GM23248 (cell line): ENCODE measurements around the gene CREG1. TPM values are rescaled to one million over a fixed set of nuclear protein-coding genes. Genes with fewer than 3 reads are reported as not detected.

ENCODE experiments used
- DNase-seq: peaks from one replicate; pipeline ENCODE4 v3.0.0-alpha.2; 2015
- H2AFZ ChIP-seq: fragments of 200-600 bp; sonication (generic); 2 replicates; pipeline ENCODE4 v1.6.1; 2016; ENCODE audit warnings: antibody characterized with exemption
- H3F3A ChIP-seq: fragments of 200-600 bp; sonication (generic); 2 replicates; pipeline ENCODE4 v1.6.1; 2016; ENCODE audit warnings: mild to moderate bottlenecking, antibody characterized with exemption, mixed run types; ENCODE audit not compliant: insufficient read depth
- H3K27ac ChIP-seq: fragments of 200-600 bp; sonication (generic); 2 replicates; pipeline ENCODE4 v1.5.1; 2016; ENCODE audit warnings: mild to moderate bottlenecking
- H3K27me3 ChIP-seq: fragments of 200-600 bp; sonication (generic); replicated peaks from 2 replicates; pipeline ENCODE4 v1.6.1; 2016; ENCODE audit warnings: mild to moderate bottlenecking; ENCODE audit not compliant: insufficient read depth
- H3K36me3 ChIP-seq: fragments of 200-600 bp; sonication (generic); 2 replicates; pipeline ENCODE4 v1.6.1; 2016; ENCODE audit warnings: low read depth, mild to moderate bottlenecking
- H3K4me1 ChIP-seq: fragments of 200-600 bp; sonication (generic); 2 replicates; pipeline ENCODE4 v1.6.1; 2016; ENCODE audit warnings: mild to moderate bottlenecking; ENCODE audit not compliant: insufficient read depth
- H3K4me2 ChIP-seq: fragments of 200-600 bp; sonication (generic); one replicate; pipeline ENCODE4 v1.6.1; 2016; ENCODE audit warnings: mild to moderate bottlenecking; ENCODE audit not compliant: unreplicated experiment
- H3K4me3 ChIP-seq: fragments of 200-600 bp; sonication (generic); 2 replicates; pipeline ENCODE4 v1.5.1; 2016; ENCODE audit warnings: mild to moderate bottlenecking
- H3K79me2 ChIP-seq: fragments of 200-600 bp; sonication (generic); 2 replicates; pipeline ENCODE4 v1.6.1; 2016; ENCODE audit warnings: mild to moderate bottlenecking; ENCODE audit not compliant: insufficient read depth
- H3K9ac ChIP-seq: fragments of 200-600 bp; sonication (generic); 2 replicates; pipeline ENCODE4 v1.6.1; 2016; ENCODE audit warnings: mild to moderate bottlenecking
- H3K9me2 ChIP-seq: fragments of 200-600 bp; sonication (generic); 2 replicates; pipeline ENCODE4 v1.6.1; 2016; ENCODE audit warnings: mixed run types, mild to moderate bottlenecking, moderate library complexity; ENCODE audit not compliant: insufficient read depth
- H3K9me3 ChIP-seq: fragments of 200-600 bp; sonication (generic); one replicate; pipeline ENCODE4 v1.6.1; 2017; ENCODE audit warnings: low read depth
- H4K20me1 ChIP-seq: fragments of 200-600 bp; sonication (generic); 2 replicates; pipeline ENCODE4 v1.6.0; 2016; ENCODE audit not compliant: insufficient read depth
- EZH2 ChIP-seq: fragments of 200-600 bp; sonication (generic); IDR thresholded peaks from 2 replicates; pipeline ENCODE4 v1.6.1; 2018; ENCODE audit warnings: antibody characterized with exemption, mild to moderate bottlenecking; ENCODE audit not compliant: insufficient read depth, poor library complexity, severe bottlenecking
- EZH2phosphoT487 ChIP-seq: fragments of 200-600 bp; sonication (generic); IDR thresholded peaks from 2 replicates; pipeline ENCODE4 v1.6.1; 2018; ENCODE audit warnings: antibody characterized with exemption, moderate library complexity, mild to moderate bottlenecking, low read depth; ENCODE audit not compliant: insufficient read depth
- WGBS, 2 experiments: methylation state at CpG; one replicate each; pipeline ENCODE4 v1.1.6; 2015 to 2017; ENCODE audit warnings: low lambda C conversion rate in 2 of 2, low coverage in 1 of 2; ENCODE audit errors: missing lambda C conversion rate in 2 of 2; 5-methylcytosine and 5-hydroxymethylcytosine counted together
- in situ Hi-C: fragments of 300-500 bp; cut with MboI; formaldehyde crosslinking; loops from 2 replicates; pipeline ENCODE4 v1.15.0; 2020
- polyA plus RNA-seq: library from polyadenylated mRNA; unstranded; fragments of >200 nt; fragmentation: Nextera tagmentation; extraction: Ambion mirVana; gene quantifications from 2 replicates; pipeline ENCODE4 v1.2.1, GENCODE V29; 2016
- total RNA-seq: library from RNA; depleted of rRNA; stranded (reverse); fragments of >200 nt; shearing (Covaris generic); gene quantifications from 2 replicates; pipeline ENCODE4 v1.2.3, GENCODE V29; 2014

The CREG1 gene
- total and polyA plus RNA-seq, 2 experiments from 2014 or later, result 72.0 to 86.6 TPM

- Histone ChIP-seq H3K79me2 (no peaks in the 10 kb centered on the region), H3K9me2 (no peaks in the 10 kb centered on the region), H3K27me3 (peaks cover 50% of the 10 kb centered on the region), H3K4me3 (no peak overlapping the region), H3K4me1 (no peaks in the 10 kb centered on the region), H3F3A (no peaks in the 10 kb centered on the region), H3K9me3 (no peaks in the 10 kb centered on the region), H3K36me3 (no peaks in the 10 kb centered on the region), H3K4me2 (no peak overlapping the region), H4K20me1 (no peaks in the 10 kb centered on the region), H3K27ac (no peak overlapping the region), H2AFZ (no peak overlapping the region), H3K9ac (no peak overlapping the region)
- DNase-seq, result no peak
- in situ Hi-C loops, result no loop called here
- TF ChIP-seq EZH2 (no peak), EZH2phosphoT487 (no peak)
- WGBS, 2 experiments, result 17 to 22% methylated on average over 14 of the region's 14 CpGs
Observed at GRCh38 chr1:167503626-167504466, 49.7 kb downstream of the CREG1 start.

- Histone ChIP-seq H3K27ac (no peak overlapping the region), H3K79me2 (no peaks in the 10 kb centered on the region), H3K9ac (no peak overlapping the region), H3K4me3 (no peak overlapping the region), H3F3A (no peaks in the 10 kb centered on the region), H4K20me1 (no peaks in the 10 kb centered on the region), H3K4me1 (no peaks in the 10 kb centered on the region), H3K9me3 (no peaks in the 10 kb centered on the region), H2AFZ (no peak overlapping the region), H3K9me2 (no peaks in the 10 kb centered on the region), H3K27me3 (peaks cover 50% of the 10 kb centered on the region), H3K4me2 (no peak overlapping the region), H3K36me3 (no peaks in the 10 kb centered on the region)
- 22 to 31% methylated on average over 4 of the region's 4 CpGs for WGBS, 2 experiments
- DNase-seq, result no peak
- in situ Hi-C loops, result no loop called here
- TF ChIP-seq EZH2 (no peak), EZH2phosphoT487 (no peak)
Observed at GRCh38 chr1:167502719-167503462, 50.7 kb downstream of the CREG1 start.

GRCh38 chr1:167502192-167502551 lies 51.4 kb downstream of the CREG1 start:
- 76 to 81% methylated on average over 5 of the region's 5 CpGs for WGBS, 2 experiments
- TF ChIP-seq EZH2 (no peak), EZH2phosphoT487 (no peak)
- H3K4me3 ChIP-seq, result no peak overlapping the region
- no peak overlapping the region for H3K9ac ChIP-seq
- in situ Hi-C loops, result no loop called here
- H3K4me1 ChIP-seq, result no peaks in the 10 kb centered on the region
- H3F3A ChIP-seq, result no peaks in the 10 kb centered on the region
- no peak overlapping the region for H3K27ac ChIP-seq
- H3K4me2 ChIP-seq, result no peak overlapping the region
- DNase-seq, result no peak
- peaks cover 52% of the 10 kb centered on the region for H3K27me3 ChIP-seq
- no peaks in the 10 kb centered on the region for H4K20me1 ChIP-seq
- no peak overlapping the region for H2AFZ ChIP-seq
- no peaks in the 10 kb centered on the region for H3K36me3 ChIP-seq
- no peaks in the 10 kb centered on the region for H3K79me2 ChIP-seq
- no peaks in the 10 kb centered on the region for H3K9me3 ChIP-seq
- H3K9me2 ChIP-seq, result no peaks in the 10 kb centered on the region

GRCh38 chr1:167501515-167502191 lies 51.9 kb downstream of the CREG1 start:
- H3K9me3 ChIP-seq, result no peaks in the 10 kb centered on the region
- DNase-seq, result no peak
- H3K4me3 ChIP-seq, result no peak overlapping the region
- in situ Hi-C loops, result no loop called here
- no peak overlapping the region for H3K9ac ChIP-seq
- H3K27ac ChIP-seq, result no peak overlapping the region
- TF ChIP-seq EZH2phosphoT487, result no peak
- no peak for TF ChIP-seq EZH2
- no peak overlapping the region for H3K4me2 ChIP-seq
- H2AFZ ChIP-seq, result no peak overlapping the region
- H3F3A ChIP-seq, result no peaks in the 10 kb centered on the region
- peaks cover 57% of the 10 kb centered on the region for H3K27me3 ChIP-seq
- H3K36me3 ChIP-seq, result no peaks in the 10 kb centered on the region
- WGBS, 2 experiments, result 25 to 35% methylated on average over 10 of the region's 10 CpGs
- no peaks in the 10 kb centered on the region for H3K79me2 ChIP-seq
- no peaks in the 10 kb centered on the region for H4K20me1 ChIP-seq
- no peaks in the 10 kb centered on the region for H3K9me2 ChIP-seq
- no peaks in the 10 kb centered on the region for H3K4me1 ChIP-seq
